Osteoblast (primary cell): ENCODE data around the gene TENM3. TPM values are rescaled to one million over a fixed set of nuclear protein-coding genes. Genes with fewer than 3 reads are reported as not detected.

Experiments used
- DNase-seq: peaks from one replicate; pipeline ENCODE4 v3.0.0; 2011; ENCODE audit warnings: low spot score, mixed read lengths; ENCODE audit not compliant: insufficient read length; ENCODE audit errors: missing footprints
- H2AFZ ChIP-seq: 2 replicates; pipeline ENCODE4 v1.6.0; 2011; ENCODE audit warnings: mild to moderate bottlenecking, low read length
- H3K27ac ChIP-seq: 2 replicates; pipeline ENCODE4 v1.5.1; 2011; ENCODE audit warnings: mild to moderate bottlenecking, low read depth, low read length, moderate library complexity
- H3K27me3 ChIP-seq: 2 replicates; pipeline ENCODE4 v1.6.0; 2012; ENCODE audit warnings: mild to moderate bottlenecking, control low read depth, inconsistent platforms, low read length, moderate library complexity; ENCODE audit not compliant: insufficient read depth
- H3K36me3 ChIP-seq: 2 replicates; pipeline ENCODE4 v1.5.1; 2011; ENCODE audit warnings: mild to moderate bottlenecking, low read length, control low read depth, moderate library complexity; ENCODE audit not compliant: insufficient read depth
- H3K4me1 ChIP-seq: 2 replicates; pipeline ENCODE4 v1.5.1; 2011; ENCODE audit warnings: mild to moderate bottlenecking, low read length, control low read depth, moderate library complexity; ENCODE audit not compliant: insufficient read depth
- H3K4me2 ChIP-seq: 2 replicates; pipeline ENCODE4 v1.6.0; 2011; ENCODE audit warnings: mild to moderate bottlenecking, low read length; ENCODE audit not compliant: insufficient read depth
- H3K4me3 ChIP-seq: fragments of 200-600 bp; sonication (generic); 3 replicates; pipeline ENCODE4 v1.5.1; 2012; ENCODE audit warnings: mild to moderate bottlenecking, low read length, inconsistent platforms; ENCODE audit not compliant: insufficient read depth
- H3K79me2 ChIP-seq: 2 replicates; pipeline ENCODE4 v1.6.0; 2012; ENCODE audit warnings: mild to moderate bottlenecking, low read length, control low read depth, inconsistent platforms; ENCODE audit not compliant: insufficient read depth
- H3K9me3 ChIP-seq: 2 replicates; pipeline ENCODE4 v1.5.1; 2011; ENCODE audit warnings: low read depth, low read length, control low read depth
- H4K20me1 ChIP-seq: 2 replicates; pipeline ENCODE4 v1.6.0; 2012; ENCODE audit warnings: mild to moderate bottlenecking, low read length, control low read depth; ENCODE audit not compliant: insufficient read depth
- total RNA-seq: library from RNA; depleted of rRNA; stranded (reverse); fragments of >200 nt; gene quantifications from 2 replicates; pipeline ENCODE4 v1.2.3, GENCODE V29; 2012
- TF ChIP-seq, protein P1 (sequence below): IDR thresholded peaks from 2 replicates; pipeline ENCODE4 v1.5.1; 2011; ENCODE audit warnings: mild to moderate bottlenecking, low read depth, low read length, moderate library complexity; ENCODE audit errors: extremely low read depth

Gene TENM3
- total RNA-seq, 1 donor, result 59.0 TPM

GRCh38 chr4:182278729-182279128, 35.5 kb downstream of the TENM3 start:
- no peaks in the 10 kb centered on the region for H3K79me2 ChIP-seq
- peaks cover 21% of the 10 kb centered on the region for H3K4me1 ChIP-seq
- no peak overlapping the region for H2AFZ ChIP-seq
- H3K36me3 ChIP-seq, result no peaks in the 10 kb centered on the region
- no peak overlapping the region for H3K27ac ChIP-seq
- no peak overlapping the region for H3K4me2 ChIP-seq
- H3K9me3 ChIP-seq, result no peaks in the 10 kb centered on the region
- H3K4me3 ChIP-seq, result no peak overlapping the region
- no peaks in the 10 kb centered on the region for H3K27me3 ChIP-seq
- DNase-seq, result no peak
- TF ChIP-seq, protein P1, sequence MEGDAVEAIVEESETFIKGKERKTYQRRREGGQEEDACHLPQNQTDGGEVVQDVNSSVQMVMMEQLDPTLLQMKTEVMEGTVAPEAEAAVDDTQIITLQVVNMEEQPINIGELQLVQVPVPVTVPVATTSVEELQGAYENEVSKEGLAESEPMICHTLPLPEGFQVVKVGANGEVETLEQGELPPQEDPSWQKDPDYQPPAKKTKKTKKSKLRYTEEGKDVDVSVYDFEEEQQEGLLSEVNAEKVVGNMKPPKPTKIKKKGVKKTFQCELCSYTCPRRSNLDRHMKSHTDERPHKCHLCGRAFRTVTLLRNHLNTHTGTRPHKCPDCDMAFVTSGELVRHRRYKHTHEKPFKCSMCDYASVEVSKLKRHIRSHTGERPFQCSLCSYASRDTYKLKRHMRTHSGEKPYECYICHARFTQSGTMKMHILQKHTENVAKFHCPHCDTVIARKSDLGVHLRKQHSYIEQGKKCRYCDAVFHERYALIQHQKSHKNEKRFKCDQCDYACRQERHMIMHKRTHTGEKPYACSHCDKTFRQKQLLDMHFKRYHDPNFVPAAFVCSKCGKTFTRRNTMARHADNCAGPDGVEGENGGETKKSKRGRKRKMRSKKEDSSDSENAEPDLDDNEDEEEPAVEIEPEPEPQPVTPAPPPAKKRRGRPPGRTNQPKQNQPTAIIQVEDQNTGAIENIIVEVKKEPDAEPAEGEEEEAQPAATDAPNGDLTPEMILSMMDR, result no peak
- H4K20me1 ChIP-seq, result no peaks in the 10 kb centered on the region

DNA sequence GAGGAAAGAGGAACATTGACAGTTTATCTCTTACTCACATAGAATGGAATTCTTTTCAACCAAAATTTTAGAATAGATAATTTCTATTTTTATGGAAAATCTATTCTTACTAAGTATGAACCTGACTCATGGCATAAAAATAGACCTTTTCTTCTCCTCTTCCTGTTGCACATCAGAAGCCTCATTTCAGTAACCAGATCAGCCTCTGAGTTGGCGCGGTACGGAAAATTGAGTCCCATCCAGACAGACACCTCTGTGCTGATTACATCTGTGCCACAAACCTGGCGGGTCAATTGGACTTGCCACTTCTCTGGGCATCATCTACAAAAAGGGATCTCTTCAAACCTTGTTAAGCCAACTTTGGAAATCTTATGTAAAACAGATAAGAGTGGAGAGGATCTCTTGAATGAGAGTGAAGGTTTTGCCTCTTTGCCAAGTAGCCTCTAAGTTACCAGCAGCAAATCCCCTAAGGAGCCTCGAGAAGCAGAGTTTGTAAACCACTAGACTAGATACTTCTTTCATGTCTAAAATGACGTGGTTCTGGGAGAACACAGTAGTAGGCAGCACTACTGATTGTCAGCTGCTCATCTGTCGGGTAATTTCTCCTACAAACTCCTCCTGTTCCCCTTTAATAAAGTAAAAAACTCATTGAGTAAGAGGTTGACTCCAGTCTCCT, 37.4 kb downstream of the TENM3 start:
- H3K27me3 ChIP-seq, result no peaks in the 10 kb centered on the region
- DNase-seq, result no peak
- H4K20me1 ChIP-seq, result no peaks in the 10 kb centered on the region
- TF ChIP-seq, protein P1, result no peak
- H3K4me2 ChIP-seq, result peak overlapping the region; percentile 80
- no peaks in the 10 kb centered on the region for H3K9me3 ChIP-seq
- H2AFZ ChIP-seq, result peak overlapping the region; percentile 67
- no peaks in the 10 kb centered on the region for H3K36me3 ChIP-seq
- peaks cover 21% of the 10 kb centered on the region for H3K4me1 ChIP-seq
- peak overlapping the region; percentile 58 for H3K4me3 ChIP-seq
- H3K27ac ChIP-seq, result peak overlapping the region; percentile 93
- H3K79me2 ChIP-seq, result no peaks in the 10 kb centered on the region

DNA sequence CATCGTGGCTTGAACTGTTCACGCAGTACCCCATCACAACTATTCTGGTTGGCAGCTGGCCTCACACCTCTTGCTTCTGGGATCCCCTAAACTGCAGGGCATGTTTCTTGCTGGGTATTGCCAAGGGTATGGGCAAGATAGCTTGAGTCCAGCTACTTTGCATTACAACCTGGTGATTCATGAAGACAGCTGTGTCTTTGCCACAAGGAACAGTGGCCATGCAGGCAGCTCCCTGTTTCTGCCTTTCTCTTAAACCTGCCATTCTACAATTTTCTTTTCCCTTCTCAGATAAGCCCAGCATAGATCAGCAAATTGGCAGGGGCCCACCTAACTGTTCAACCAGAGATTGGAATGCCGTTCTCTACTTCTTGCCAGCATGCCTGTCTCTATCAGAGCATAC, 42.8 kb downstream of the TENM3 start:
- H3K27ac ChIP-seq, result no peak overlapping the region
- no peaks in the 10 kb centered on the region for H3K27me3 ChIP-seq
- no peaks in the 10 kb centered on the region for H4K20me1 ChIP-seq
- H3K4me3 ChIP-seq, result no peak overlapping the region
- H3K79me2 ChIP-seq, result no peaks in the 10 kb centered on the region
- TF ChIP-seq, protein P1, result no peak
- H3K4me1 ChIP-seq, result peaks cover 12% of the 10 kb centered on the region
- no peaks in the 10 kb centered on the region for H3K36me3 ChIP-seq
- no peak overlapping the region for H2AFZ ChIP-seq
- peak; percentile 92 for DNase-seq
- H3K9me3 ChIP-seq, result no peaks in the 10 kb centered on the region
- no peak overlapping the region for H3K4me2 ChIP-seq

GRCh38 chr4:182286931-182287330, 43.7 kb downstream of the TENM3 start:
- Histone ChIP-seq H3K36me3 (no peaks in the 10 kb centered on the region), H3K9me3 (no peaks in the 10 kb centered on the region), H3K4me1 (peaks cover 8% of the 10 kb centered on the region), H3K27me3 (no peaks in the 10 kb centered on the region), H3K27ac (no peak overlapping the region), H4K20me1 (no peaks in the 10 kb centered on the region), H3K79me2 (no peaks in the 10 kb centered on the region), H3K4me2 (no peak overlapping the region), H2AFZ (no peak overlapping the region), H3K4me3 (no peak overlapping the region)
- TF ChIP-seq, protein P1, result no peak
- no peak for DNase-seq
